SH-SY5Y (cell line): ENCODE results near the gene RBM4B.

Experiments used
- GATA2 ChIP-seq: IDR thresholded peaks from 2 replicates; pipeline ENCODE4 v1.6.1; 2011; ENCODE audit warnings: mild to moderate bottlenecking, low read depth, low read length
- GATA3 ChIP-seq: IDR thresholded peaks from 2 replicates; pipeline ENCODE4 v1.6.1; 2011; ENCODE audit warnings: low read depth, mild to moderate bottlenecking, low read length, moderate library complexity

The RBM4B gene

DNA sequence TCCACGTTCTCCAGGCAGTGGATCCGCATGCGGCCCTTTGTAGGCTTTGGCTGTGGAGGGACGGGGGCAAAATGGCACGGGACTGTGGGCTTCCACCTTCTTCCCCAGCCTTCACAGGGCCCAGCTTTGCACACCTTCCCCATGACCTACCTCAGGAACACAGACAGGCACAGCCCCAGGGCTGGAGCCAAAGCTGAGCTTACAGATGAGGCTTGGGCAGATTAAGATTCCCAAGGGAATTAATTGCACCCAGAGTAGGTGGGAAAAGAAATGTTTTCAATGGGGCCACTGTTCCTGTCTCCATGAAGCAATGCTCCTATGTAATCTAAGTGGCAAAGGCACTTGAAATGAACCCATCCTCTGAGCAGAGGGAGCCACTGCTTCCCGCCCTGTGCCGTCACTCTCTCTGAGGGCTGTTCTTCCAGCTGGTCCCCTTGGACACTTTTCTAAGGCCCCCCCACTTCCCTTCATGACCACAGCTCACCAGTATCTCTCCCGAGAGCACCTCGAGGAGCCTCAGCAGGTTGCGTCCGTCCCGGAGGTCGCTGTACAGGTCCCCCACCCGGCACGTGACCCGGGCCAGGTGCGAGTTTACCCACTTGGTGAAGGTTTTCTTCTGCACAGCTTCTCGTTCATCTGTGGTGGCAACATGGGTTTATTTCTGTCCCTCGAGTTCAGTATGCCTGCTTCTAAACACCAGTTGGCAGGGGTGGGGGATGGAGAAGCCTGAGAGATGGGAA is 37.8 kb upstream of the RBM4B start:
- TF ChIP-seq GATA3 (no peak), GATA2 (no peak)

DNA sequence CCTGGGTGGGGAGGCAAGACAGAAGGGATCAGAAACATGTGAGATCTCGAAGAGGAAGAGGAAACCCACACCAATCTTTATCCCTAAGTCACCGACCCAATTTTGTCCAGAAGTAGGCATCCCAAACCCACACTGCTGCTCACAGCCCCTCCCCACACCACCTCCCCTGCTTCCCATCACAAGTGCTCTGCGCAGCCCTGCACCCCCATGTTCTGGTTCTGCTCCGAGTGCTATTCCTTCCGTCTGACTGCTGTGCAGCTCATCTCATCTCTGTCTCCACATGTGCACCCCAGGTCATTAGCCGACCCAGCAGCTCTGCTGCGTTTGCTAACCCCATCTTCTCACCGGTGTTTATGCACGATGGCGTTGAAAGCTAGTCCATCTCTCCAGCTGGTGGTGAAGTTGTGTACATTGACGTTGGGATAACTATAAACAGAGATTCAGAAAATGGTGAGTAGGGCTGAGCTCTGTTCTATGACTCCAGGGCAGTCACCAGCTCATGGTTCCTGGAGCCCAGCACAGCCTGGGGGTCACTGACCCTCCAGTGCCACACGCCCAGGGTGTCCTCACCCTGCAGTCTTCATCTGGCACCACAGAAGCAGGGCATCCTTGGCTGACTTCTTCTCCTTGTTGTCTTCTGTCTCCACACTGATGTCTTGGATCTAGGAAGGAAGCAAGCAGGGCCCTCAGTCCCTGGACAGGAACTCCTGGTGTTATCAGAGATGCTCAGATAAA is 36.2 kb upstream of the RBM4B start:
- TF ChIP-seq GATA3: no peak
- no peak for TF ChIP-seq GATA2

DNA sequence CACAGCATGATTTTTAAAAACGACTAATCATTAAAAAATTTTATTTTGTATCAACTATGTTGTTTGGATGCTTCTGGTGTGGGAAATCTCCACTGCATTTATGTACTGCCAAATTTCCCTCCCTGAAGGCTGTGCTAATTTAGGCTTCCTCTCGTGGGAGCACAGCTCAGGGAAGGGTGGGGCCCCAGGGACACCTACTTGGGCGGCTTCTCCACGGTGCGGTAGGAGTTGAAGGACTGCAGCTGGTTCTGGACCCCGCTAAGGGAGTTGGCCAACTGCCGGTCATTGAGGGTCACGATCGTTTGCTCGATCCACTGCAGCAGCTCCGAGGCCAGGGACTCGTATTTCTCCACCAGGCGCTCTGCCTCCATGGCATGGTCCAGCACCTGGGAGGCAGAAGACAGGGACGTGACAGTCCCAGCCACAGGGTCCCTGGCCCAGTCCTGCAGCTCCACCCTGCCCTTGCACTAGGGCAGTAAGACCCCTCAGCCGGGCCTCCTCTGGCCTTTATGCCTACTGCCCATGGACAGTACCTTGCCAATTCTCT is 32.8 kb upstream of the RBM4B start:
- TF ChIP-seq GATA3 (no peak), GATA2 (no peak)

DNA sequence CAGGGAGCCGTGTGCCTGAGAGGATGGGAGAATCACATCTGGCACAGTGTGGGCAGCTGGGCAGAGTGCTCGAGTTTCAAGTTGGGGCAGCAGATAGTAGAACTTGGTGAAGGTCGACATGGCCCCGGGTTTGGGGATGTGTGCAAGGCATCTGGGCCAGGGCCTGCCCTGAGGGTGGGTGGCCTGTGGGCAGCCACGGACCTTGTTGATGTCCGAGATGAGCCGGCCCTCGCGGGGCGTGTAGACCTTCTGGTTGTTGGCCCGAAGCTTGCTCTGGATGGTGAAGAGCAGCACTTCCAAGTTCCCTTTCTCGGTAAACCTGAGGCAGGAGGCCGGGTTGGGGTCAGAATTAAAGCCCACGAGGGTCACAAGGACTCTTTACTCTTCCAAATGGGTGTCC is 31.0 kb upstream of the RBM4B start:
- no peak for TF ChIP-seq GATA2
- no peak for TF ChIP-seq GATA3

DNA sequence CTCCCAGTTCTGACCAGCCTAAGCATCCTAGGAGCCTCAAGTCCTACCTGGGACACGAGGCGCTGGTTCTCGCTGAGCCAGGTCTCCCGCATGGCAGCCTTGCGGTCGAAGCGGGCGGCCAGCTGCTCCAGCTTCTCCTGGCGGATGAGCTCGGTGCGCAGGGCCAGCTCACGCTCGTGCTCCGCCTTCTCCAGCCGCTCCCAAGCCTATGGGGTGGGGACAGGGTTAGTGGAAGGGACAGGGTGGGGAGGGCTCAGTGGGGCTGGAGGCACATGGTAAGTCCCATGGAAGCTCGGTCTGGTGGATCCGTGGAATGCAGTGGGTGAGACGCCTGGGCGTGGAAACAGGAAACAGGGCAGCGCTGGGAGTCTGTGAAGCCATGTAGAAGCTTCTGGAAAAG is 30.4 kb upstream of the RBM4B start:
- TF ChIP-seq GATA2 (no peak), GATA3 (no peak)

DNA sequence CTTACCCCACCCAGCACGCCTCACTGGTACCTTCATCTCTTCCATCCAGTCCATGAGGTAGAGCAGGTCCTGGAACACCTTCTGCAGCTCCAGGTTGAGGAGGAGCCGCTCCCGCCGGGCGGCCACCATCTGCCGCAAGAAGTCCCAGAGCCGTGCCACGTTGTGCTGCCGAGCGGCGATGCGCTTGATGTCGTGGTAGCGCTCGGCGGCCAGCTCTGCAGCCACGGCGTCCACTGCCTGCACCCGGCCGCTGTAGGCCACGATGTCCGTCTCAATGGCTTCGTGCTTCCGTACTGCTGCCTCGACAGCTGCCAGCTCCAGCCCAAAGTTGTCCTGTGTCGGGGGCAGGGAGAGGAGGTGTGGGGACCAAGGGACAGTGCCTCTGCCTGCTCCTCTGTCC is 29.8 kb upstream of the RBM4B start:
- TF ChIP-seq GATA2: no peak
- TF ChIP-seq GATA3: no peak

DNA sequence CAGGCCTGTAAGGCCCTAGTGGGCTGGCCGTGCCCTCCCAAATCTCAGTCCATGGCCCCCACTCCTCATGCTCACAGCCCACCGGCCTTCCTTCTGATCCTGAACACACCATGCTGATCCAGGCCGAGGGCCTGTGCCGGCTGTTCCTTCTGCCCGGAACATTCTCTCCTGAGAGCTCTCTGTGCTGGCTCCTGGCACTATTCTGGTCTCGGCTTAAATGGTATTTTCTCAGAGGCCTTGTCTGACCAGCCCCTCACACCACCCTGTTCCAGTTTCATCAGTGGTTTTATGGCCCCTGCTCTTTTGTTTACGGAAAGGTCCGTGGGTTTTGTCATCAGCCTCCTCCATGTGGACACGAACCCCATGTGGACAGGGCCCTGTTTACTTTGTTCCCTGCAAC is 29.3 kb upstream of the RBM4B start:
- TF ChIP-seq GATA2: no peak
- no peak for TF ChIP-seq GATA3

DNA sequence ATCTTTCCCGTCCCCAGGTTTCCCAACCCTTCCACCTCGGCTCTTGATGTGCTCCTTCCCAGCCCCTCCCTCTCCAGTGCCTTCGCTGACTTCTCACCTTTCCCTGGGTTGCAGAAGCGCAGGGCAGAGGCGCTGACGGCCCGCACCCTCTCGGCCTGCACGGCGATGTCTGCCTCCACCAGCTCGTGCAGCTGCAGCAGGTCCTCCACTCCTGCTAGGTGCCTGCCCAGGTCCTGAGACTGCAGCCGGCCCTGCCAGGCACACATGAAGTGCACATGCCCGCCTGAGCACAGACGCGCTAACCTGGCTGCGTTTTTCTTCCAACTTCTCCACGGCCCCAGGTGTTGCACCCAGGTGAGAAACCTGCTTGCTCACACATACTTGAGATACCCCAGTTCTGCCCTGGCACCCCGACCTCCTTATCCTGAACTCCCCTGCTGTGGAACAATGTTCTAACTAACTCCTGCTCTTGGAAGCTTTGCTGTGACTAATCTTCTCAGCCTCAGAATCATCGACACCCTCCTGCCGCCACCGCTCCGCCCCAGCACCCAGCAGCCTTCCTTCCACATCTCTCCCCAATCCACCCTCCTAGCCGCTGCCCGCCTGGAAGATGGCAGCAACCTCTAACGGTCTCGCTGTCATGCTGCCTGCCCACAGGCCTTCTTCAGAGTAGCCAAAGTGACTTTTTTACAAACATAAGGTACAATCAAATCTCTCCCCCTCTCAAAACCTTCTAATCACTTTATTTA is 28.1 kb upstream of the RBM4B start:
- TF ChIP-seq GATA2 (no peak), GATA3 (no peak)

DNA sequence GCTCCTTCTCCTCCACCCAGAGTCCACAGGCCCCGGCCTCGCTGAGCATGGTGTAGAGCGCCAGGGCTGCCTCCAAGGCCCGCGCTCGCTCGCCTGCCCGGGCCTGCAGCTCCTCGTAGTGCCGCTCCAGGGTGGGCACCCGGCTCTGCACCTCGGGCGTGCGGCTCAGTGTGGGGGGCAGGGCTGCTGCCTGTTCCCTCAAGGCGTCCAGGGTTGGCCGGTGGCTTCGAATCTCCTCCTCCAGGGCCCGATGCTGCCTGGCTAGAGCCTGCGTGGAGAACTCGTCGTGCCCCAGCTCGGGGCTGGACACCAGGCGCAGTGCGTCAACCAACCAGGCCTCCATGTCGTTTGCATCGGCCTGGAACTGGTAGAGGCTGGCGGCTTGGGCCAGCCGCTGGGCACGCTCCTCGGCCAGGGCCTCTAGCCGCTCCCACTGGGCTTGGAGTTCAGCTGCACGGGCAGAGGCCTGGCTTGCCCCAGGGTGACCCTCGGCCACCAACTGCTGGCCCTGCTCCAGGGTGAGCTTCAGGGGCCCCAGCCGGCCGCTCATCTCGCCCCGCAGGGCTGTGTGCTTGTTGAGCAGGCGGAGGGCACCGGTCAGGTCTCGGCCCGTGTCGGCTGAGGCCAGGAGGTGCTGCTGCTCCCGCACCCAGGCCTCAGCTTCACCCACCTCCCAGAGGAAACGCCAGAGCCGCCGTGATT is 27.1 kb upstream of the RBM4B start:
- TF ChIP-seq GATA3 (no peak), GATA2 (no peak)

DNA sequence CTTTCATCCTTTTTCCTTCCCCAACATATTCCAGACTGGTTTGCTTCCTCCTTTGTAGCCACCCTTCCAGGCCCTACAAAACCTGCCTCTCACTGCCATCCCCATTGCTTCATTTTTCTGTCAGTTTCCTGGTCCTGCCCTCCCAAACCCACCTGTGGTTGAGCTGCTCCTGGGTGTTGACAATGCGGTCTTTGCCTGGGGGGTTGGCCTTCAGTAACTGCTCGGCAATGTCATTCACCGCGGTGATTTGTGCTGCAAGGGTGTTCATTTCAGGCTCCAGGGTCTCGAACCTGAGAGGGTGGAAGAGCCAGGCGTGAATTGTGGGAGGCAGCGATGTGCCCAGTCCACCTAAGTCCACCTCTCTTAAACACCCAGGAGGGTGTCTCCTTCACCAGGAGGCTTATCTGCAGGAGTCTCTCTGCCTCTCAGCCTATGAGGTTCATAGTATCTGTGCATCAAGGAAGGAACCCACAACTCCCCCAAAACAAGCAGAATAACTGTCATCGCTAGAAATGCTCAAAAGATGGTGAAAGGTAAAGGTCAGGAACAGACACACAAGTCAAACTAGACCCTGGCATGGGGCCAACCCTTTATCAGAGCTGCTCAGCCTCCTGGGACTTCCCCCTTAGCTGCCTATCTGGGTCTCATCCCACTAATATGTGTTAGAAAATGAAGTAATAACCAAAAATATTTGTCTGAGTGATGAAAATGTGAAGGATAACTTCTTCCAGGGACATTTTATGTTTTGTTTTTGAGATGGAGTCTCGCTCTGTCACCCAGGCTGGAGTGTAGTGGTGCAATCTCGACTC is 23.9 kb upstream of the RBM4B start:
- TF ChIP-seq GATA2 (no peak), GATA3 (no peak)

DNA sequence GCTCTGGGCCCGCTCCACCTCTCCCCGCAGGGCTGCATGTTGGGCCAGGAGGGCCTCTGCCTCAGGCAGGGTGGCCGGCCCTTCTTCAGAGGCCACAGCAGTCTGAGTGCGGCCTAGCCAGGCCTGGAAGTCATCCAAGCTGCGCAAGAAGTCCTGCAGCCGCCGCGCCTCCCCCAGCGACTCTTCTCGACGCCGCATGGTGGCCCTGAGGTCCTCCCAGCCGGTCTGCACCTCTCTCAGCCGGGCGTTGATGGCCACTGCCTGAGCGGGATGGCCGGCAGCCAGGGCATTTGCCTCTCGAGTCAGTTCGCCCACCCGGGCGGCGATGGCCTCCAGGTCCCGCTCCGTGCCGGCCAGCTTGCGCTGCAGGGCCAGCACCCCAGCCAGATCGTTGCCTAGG is 23.1 kb upstream of the RBM4B start:
- TF ChIP-seq GATA2 (no peak), GATA3 (no peak)

DNA sequence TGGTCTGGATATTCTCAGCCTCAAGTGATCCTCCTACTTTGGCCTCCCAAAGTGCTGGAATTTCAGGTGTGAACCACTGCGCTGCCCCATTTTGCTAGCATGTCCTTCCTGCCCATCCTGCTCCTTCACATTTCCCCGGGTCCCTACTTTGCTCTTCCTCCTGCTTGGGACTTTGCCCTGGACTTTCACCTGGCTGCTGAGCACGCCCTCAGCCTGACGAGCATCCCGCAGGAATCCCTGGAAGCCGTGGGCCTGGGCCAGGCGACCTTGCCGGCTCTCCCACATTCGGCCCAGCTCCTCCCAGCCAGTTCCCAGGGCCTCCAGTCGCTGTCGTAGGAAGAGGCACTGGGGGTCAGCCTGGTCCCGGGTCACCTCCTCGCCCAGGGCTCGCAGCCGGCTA is 22.6 kb upstream of the RBM4B start:
- TF ChIP-seq GATA3: no peak
- no peak for TF ChIP-seq GATA2

DNA sequence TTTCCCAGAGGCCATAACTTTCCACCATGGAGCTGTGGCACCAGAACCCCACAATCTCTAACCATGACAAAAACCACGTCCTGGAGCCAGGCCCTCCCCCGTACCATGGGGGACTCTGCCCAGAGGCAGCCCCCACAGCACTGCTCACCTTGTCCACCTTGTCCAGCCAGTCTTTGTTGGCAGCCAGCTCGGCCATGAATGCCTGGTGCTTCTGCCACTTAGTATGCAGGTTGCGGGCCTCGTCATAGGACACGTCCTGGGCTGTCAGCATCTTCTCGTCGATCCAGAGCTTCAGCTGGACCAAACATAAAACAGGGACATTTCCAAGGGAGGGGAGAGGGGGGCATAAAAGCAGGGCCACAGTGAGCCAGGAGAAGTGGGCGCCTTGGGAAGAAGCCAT is 20.8 kb upstream of the RBM4B start:
- TF ChIP-seq GATA2 (no peak), GATA3 (no peak)

DNA sequence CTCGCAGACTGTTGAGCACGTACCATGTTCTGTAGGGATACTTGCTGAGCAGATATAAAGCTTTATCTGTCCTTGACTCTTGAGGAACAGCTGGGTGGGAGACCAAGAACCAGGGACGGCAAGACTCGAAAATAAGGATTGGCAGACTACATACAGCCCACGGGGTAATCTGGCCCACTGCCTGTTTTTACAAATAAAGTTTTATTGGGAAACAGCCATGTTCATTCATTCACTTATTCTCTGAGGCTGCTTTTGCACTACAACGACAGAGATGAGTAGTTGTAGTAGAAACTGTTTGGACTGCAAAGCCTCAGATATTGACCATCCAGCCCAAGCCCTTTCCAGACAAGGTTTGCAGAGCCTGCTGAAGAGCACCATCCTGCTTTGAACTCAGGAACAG is 20.3 kb upstream of the RBM4B start:
- TF ChIP-seq GATA3 (no peak), GATA2 (no peak)
